HG02885 (cell line): Measurements from ENCODE around the gene KRTAP10-7.
"Not testable (repeated sequence)": the region's sequence is repeated elsewhere in the genome, so short reads cannot be mapped to it uniquely, and the experiment has no call there.

ENCODE experiments used
- ATAC-seq: cut with Tn5 transposase; IDR thresholded peaks from one replicate; pipeline ENCODE4 v1.9.1; 2021; ENCODE audit warnings: mild to moderate bottlenecking; ENCODE audit not compliant: unreplicated experiment, poor library complexity

Gene KRTAP10-7

DNA sequence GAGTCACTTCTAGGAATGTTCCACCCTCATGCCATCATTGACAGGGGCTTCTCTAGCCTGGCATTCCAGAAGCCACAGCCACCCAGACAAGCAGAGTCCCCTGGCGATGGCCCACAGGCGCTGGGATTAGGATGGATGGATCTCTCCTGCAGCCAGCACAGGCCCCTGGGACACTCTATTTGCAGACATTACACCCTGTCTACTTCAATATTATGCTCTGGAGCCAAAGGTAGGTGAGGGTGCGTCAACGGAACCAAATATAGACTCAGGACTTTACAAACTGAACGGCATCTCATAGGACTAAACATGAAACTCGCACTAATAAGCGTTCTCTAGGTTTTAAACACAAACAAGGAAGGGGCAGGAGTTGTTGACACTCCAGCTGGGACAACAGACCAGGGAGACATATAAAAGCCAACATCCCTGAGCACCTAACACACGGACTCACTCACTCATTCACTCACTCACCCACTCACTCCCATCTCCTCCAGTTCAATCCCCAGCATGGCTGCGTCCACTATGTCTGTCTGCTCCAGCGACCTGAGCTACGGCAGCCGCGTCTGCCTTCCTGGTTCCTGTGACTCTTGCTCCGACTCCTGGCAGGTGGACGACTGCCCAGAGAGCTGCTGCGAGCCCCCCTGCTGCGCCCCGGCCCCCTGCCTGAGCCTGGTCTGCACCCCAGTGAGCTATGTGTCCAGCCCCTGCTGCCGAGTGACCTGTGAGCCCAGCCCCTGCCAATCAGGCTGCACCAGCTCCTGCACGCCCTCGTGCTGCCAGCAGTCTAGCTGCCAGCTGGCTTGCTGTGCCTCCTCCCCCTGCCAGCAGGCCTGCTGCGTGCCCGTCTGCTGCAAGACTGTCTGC, at the start of gene KRTAP10-7:
Gene KRTAP10-7, plus strand, starts transcription at position 480 of the 861 bp plus-strand sequence. Its CDS starts 25 bp downstream, at position 505.
- not testable (repeated sequence) for ATAC-seq

DNA sequence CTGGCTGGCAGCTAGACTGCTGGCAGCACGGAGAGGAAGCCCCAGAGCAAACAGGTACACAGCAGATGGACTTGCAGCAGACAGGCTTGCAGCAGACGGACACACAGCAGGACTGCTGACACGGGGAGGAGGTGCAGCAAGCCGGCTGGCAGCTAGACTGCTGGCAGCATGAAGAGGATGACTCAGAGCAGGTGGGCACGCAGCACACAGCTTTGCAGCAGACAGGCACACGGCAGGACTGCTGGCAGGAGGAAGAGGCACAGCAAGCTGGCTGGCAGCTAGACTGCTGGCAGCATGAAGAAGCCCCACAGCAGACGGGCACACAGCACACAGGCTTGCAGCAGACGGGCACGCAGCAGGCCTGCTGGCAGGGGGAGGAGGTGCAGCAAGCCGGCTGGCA, 49.6 kb upstream of the KRTAP10-7 start:
- ATAC-seq: no peak

- ATAC-seq: no peak
Observed at GRCh38 chr21:44551340-44551961, 48.9 kb upstream of the KRTAP10-7 start, which contains the start of gene KRTAP10-2. TSS of gene KRTAP10-2 (minus strand) at chr21:44551505. CDS start at chr21:44551458, 47 bp downstream.

DNA sequence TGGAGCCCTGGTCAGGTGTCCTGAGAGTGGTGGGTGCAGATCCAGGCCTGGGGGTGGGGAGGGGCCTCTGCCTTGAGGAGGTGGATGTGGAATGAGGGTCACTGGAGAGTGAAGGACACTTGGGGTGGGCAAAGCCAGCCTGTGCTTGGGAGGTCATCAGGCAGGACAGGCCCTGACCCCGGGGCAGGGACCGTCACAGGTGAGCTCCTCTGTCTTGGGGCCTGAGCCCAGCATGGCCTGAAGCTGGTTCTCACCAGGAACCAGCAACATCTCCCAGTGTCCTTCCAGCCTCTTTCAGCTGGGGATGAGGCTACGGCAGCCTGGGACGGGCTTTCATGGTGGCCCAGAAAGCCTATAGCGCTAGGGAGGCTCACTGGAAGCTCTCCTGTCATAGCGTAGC, 48.3 kb upstream of the KRTAP10-7 start:
- ATAC-seq: no peak

DNA sequence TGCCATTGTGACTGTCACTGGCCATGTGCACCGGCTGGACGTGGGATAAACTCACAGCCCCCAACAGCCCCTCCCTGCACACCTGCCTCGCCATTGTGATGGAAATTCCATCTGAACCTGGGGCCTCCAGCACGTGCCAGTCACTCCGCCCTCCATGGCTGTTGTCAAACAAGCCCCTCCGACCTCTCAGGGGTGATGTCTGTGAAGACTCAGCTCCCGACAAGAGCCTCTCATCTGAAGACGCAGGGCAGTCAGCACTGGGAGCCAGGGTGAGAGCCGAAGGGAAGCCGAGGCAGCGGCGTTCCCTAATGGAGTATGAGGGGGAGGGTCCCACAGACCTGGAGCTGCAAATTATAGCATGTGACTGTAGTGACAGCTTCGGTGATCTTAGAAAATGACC, 47.7 kb upstream of the KRTAP10-7 start:
- no peak for ATAC-seq

DNA sequence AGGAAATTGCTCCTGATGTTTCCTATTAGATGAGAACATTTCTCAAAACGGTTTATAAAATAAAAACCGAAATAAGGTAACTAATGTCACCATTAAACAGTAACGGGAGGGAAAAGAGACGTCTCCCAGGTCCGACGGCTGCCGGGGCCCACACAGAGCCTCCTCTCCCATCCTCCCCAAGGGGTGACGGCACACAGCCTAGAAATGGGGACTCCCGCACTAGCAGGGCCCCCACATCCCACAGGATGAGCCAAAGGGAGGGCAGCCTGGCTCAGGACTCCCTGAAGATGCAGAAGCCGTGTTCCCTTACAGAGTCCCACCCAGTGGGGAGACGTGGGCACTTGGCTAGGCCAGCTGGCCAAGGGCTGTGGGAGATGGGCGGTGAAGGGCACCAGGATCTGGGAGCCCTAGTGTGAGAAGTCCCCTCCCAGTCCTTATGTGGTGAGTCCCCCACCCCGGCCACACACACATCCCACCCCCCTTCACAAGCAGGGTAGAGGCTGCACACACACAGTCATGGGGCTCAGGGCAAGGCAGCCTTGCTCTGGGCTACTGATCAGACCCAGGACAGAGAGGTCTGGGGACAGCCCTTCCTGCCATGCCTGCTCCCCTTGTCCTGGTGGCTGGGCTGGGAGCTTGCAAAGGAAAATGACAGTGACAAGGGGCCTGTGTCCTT, 45.1 kb upstream of the KRTAP10-7 start:
- no peak for ATAC-seq

GRCh38 chr21:44556879-44557278, 43.5 kb upstream of the KRTAP10-7 start:
- no peak for ATAC-seq

DNA sequence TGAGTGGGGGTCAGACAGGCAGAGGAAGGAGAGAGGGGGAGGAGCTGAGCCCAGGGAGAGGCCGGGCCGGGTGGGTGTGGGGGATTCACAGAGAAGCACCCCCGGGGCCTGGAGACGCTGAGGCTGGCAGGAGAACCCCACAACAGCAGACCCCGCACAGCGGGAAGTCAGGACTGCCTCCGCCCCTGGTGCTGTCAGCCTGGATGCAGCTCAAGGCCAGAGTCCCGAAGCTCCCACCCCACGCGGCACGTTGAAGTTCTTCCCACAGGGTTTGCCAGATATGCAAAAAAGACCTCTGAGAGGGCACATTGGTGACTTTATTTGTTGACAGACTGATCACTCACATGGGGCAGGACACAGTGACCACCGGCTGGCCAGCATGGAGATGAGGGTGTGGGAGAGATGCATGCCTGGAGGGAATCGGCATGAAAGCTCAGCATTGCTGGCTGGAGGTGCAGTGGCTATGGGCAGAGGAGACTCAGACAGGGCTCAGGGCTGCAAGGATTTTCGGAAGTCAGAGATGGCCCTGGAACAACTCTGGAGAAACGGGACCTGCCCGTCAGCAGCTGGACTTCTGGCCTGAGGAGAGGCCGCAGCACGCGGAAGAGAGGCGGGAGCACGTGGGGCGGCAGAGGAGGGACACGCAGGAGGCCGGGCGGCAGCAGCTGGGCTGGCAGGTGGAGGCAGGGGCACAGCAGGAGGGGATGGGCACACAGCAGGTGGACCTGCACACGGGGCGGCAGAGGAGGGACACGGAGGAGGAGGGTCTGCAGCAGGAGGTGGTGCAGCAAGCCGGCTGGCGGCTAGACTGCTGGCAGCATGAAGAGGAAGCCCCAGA, 42.7 kb upstream of the KRTAP10-7 start:
- ATAC-seq: no peak

DNA sequence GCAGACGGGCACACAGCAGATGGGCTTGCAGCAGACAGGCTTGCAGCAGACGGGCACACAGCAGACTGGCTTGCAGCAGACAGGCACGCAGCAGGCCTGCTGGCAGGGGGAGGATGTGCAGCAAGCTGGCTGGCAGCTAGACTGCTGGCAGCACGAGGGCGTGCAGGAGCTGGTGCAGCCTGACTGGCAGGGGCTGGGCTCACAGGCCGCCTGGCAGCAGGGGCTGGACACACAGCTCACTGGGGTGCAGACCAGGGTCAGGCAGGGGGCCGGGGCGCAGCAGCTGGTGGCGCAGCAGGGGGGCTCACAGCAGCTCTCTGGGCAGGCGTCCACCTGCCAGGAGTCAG, 42.1 kb upstream of the KRTAP10-7 start:
- not testable (repeated sequence) for ATAC-seq

GRCh38 chr21:44558695-44559094, 41.7 kb upstream of the KRTAP10-7 start, which contains the start of gene KRTAP10-3:
TSS of gene KRTAP10-3 (minus strand) at chr21:44558795. CDS start at chr21:44558715, 80 bp downstream.
- no peak for ATAC-seq

DNA sequence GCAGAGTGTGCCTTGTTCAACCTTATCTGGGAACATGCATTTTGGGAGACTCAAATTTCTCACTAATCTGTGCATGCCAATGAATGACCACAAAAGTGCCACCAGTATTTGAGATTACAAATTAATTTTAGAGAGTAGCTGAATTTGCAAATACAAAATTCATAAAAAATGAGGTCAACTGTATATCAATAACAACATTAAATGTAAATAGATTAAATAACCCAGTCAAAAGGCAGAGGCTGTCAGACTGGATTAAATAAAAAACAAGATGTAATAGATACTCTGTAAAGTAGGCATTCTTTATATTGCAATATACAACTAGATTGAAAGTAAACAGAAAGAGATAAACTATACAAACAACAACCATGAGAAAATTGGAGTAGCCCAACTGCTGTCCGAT, 36.3 kb upstream of the KRTAP10-7 start:
- no peak for ATAC-seq

- no peak for ATAC-seq
Observed at GRCh38 chr21:44564886-44565598, 35.4 kb upstream of the KRTAP10-7 start.

DNA sequence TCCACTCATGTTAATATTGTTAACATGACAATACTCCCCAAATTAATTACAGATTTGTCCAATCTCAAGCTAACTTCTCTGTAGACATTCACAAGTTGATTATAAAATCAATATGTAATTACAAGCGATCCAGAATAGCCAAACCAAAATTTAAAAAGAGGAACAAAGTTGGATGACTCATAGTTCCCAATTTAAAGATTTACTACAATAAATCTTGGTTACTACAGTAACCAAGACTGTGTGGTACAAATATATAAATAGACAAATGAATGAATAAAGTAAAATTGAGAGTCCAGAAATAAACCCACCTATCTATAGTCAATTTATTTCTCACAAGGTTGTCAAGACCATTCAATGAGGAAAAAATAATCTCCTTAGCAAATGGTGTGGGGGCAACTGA, 34.0 kb upstream of the KRTAP10-7 start:
- no peak for ATAC-seq

DNA sequence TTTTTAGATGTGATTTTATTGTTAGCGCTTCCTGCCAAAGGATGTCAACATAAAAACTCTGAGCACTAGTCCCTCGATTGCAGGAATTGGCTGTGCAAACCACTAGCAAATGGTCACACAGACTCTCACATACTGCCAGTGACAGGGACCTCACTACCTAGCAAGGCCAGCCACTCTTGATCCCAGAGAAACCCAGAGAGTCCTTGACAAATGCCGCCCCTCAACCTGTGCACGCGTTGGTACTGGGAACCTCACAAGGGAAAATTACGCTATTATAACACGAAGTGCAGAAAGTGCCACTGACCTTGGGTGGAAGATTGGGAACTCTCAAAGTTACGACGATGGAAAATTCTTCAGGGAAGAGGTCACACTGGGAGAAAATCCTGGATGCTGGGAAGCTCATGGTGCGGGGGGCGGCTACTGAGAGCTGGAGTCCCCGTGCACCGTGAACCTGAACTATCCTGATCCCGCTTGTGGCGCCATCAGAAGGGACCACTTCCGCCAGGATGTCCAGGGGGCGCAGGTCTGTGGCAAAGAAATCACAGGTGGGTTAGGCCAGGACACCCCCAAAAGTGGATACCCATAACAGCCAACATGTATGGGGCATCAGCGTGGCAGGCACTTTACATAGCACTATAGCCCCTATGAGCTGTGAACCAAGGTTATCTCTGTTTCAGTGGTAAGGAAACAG, 32.8 kb upstream of the KRTAP10-7 start:
- no peak for ATAC-seq

GRCh38 chr21:44568261-44568660, 32.1 kb upstream of the KRTAP10-7 start:
- ATAC-seq: no peak

GRCh38 chr21:44568667-44569556, 31.5 kb upstream of the KRTAP10-7 start:
- no peak for ATAC-seq

- ATAC-seq: no peak
Observed at GRCh38 chr21:44569861-44570517, 30.4 kb upstream of the KRTAP10-7 start.
